HG02571 (cell line): ENCODE results near the gene CASKIN1.
A peak's percentile ranks its signal among the peaks of the same experiment; 100 is the strongest.

Experiments used
- ATAC-seq: cut with Tn5 transposase; IDR thresholded peaks from one replicate; pipeline ENCODE4 v1.9.1; 2021; ENCODE audit warnings: mild to moderate bottlenecking, moderate library complexity; ENCODE audit not compliant: unreplicated experiment

CASKIN1 gene

GRCh38 chr16:2233872-2234812 lies 37.7 kb upstream of the CASKIN1 start:
- no peak for ATAC-seq

GRCh38 chr16:2233046-2233775 lies 36.8 kb upstream of the CASKIN1 start:
- no peak for ATAC-seq

- ATAC-seq, result no peak
These were observed 35.9 kb upstream of the CASKIN1 start for GRCh38 chr16:2232094-2232990.

GRCh38 chr16:2231016-2231931 lies 34.9 kb upstream of the CASKIN1 start:
- no peak for ATAC-seq

- no peak for ATAC-seq
These were observed 34.0 kb upstream of the CASKIN1 start for GRCh38 chr16:2230376-2230775.

GRCh38 chr16:2229632-2230250 lies 33.3 kb upstream of the CASKIN1 start:
- no peak for ATAC-seq

- no peak for ATAC-seq
These were observed 32.7 kb upstream of the CASKIN1 start for GRCh38 chr16:2229091-2229490.

- ATAC-seq, result no peak
These were observed 31.9 kb upstream of the CASKIN1 start for GRCh38 chr16:2228161-2228824.

GRCh38 chr16:2226918-2227317 lies 30.5 kb upstream of the CASKIN1 start:
- ATAC-seq, result no peak

GRCh38 chr16:2226245-2226793 lies 29.9 kb upstream of the CASKIN1 start:
- ATAC-seq, result no peak

- peak; percentile 15 for ATAC-seq
These were observed 27.6 kb upstream of the CASKIN1 start for GRCh38 chr16:2223942-2224486.

GRCh38 chr16:2223221-2223941 lies 27.0 kb upstream of the CASKIN1 start, which contains the start of gene E4F1:
Gene E4F1 (plus strand): TSS chr16:2223591. CDS start chr16:2223614, 23 bp downstream.
- ATAC-seq, result peak; percentile 94

- ATAC-seq, result no peak
These were observed 19.9 kb upstream of the CASKIN1 start for GRCh38 chr16:2216330-2216729.

GRCh38 chr16:2214719-2214968 lies 18.2 kb upstream of the CASKIN1 start, which contains the start of gene PGP:
Gene PGP (minus strand): TSS chr16:2214840. CDS start chr16:2214777, 63 bp downstream.
- ATAC-seq, result peak; percentile 82

- peak; percentile 5 for ATAC-seq
These were observed 17.7 kb upstream of the CASKIN1 start for GRCh38 chr16:2213817-2214718.
